ENCODE results near the gene RNF25.

The RNF25 gene

DNA sequence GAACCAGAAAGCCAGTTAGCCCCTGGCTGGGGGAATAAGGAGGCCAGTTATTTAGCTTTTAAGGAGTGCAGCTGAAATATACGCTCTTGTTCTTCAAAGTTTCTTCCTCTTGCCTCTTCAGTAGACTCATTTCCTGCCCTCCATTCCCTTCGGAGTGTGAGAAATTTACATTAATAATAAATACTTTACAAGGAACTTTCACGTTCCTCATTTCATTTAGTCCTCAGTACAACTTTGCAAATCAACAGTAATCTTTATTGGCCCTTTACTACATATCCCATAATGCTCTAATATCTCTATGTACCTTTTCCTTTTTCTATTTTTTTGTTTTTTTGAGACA lies 48.5 kb downstream of the RNF25 start:
- TF ChIP-seq, protein P1, sequence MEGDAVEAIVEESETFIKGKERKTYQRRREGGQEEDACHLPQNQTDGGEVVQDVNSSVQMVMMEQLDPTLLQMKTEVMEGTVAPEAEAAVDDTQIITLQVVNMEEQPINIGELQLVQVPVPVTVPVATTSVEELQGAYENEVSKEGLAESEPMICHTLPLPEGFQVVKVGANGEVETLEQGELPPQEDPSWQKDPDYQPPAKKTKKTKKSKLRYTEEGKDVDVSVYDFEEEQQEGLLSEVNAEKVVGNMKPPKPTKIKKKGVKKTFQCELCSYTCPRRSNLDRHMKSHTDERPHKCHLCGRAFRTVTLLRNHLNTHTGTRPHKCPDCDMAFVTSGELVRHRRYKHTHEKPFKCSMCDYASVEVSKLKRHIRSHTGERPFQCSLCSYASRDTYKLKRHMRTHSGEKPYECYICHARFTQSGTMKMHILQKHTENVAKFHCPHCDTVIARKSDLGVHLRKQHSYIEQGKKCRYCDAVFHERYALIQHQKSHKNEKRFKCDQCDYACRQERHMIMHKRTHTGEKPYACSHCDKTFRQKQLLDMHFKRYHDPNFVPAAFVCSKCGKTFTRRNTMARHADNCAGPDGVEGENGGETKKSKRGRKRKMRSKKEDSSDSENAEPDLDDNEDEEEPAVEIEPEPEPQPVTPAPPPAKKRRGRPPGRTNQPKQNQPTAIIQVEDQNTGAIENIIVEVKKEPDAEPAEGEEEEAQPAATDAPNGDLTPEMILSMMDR (IDR thresholded peaks at IDR 0.05): no peak
- no peak for DNase-seq
- intact Hi-C loops (cut with DNase I; ENCODE audit: low total_unique reads): no loop called here
- Histone ChIP-seq H3K27ac (no peak overlapping the region), H3K4me3 (no peak overlapping the region), H3K27me3 (no peaks in the 10 kb centered on the region), H3K9me3 (no peaks in the 10 kb centered on the region), H3K36me3 (no peaks in the 10 kb centered on the region), H3K4me1 (no peaks in the 10 kb centered on the region)

GRCh38 chr2:218622606-218623365 lies 49.0 kb downstream of the RNF25 start:
- Histone ChIP-seq H3K27me3 (no peaks in the 10 kb centered on the region), H3K36me3 (no peaks in the 10 kb centered on the region), H3K4me3 (no peak overlapping the region), H3K9me3 (no peaks in the 10 kb centered on the region), H3K4me1 (no peaks in the 10 kb centered on the region), H3K27ac (no peak overlapping the region)
- no peak for DNase-seq
- intact Hi-C loops (cut with DNase I; ENCODE audit: low total_unique reads): no loop called here
- TF ChIP-seq, protein P1 (IDR thresholded peaks at IDR 0.05): no peak

DNA sequence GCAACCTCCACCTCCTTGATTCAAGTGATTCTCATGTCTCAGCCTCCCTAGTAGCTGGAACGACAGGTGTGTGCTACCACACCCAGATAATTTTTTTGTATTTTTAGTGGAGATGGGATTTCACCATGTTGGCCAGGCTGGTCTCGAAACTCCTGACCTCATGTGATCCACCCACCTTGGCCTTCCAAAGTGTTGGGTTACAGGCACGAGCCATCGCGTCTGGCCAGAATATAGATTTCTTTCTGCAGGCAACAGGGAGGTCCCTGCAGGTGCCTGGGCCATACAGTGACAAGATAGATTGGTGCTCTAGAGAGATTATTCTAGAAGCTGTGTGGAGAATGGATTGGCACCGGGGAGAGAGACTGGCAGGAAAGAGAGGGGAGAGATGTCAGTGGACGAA lies 50.8 kb downstream of the RNF25 start:
- no peaks in the 10 kb centered on the region for H3K9me3 ChIP-seq
- H3K27me3 ChIP-seq: no peaks in the 10 kb centered on the region
- intact Hi-C loops (cut with DNase I; ENCODE audit: low total_unique reads): no loop called here
- no peak overlapping the region for H3K4me3 ChIP-seq
- TF ChIP-seq, protein P1 (IDR thresholded peaks at IDR 0.05): no peak
- no peak for DNase-seq
- no peak overlapping the region for H3K27ac ChIP-seq
- H3K4me1 ChIP-seq: no peaks in the 10 kb centered on the region
- no peaks in the 10 kb centered on the region for H3K36me3 ChIP-seq

- intact Hi-C loops (cut with DNase I; ENCODE audit: low total_unique reads): no loop called here
- Histone ChIP-seq H3K9me3 (no peaks in the 10 kb centered on the region), H3K4me1 (no peaks in the 10 kb centered on the region), H3K4me3 (no peak overlapping the region), H3K27ac (no peak overlapping the region), H3K36me3 (peaks cover 0 to 4% (median 0%) of the 10 kb centered on the region in 3 donors), H3K27me3 (no peaks in the 10 kb centered on the region)
- TF ChIP-seq, protein P1 (IDR thresholded peaks at IDR 0.05): no peak
- DNase-seq: no peak
Measured at GRCh38 chr2:218618102-218618860, 53.5 kb downstream of the RNF25 start.

- H3K4me3 ChIP-seq: no peak overlapping the region
- TF ChIP-seq, protein P1 (IDR thresholded peaks at IDR 0.05): no peak
- intact Hi-C loops (cut with DNase I; ENCODE audit: low total_unique reads): no loop called here
- H3K4me1 ChIP-seq: no peaks in the 10 kb centered on the region
- DNase-seq: no peak
- H3K27ac ChIP-seq: no peak overlapping the region
- no peaks in the 10 kb centered on the region for H3K27me3 ChIP-seq
- peaks cover 0 to 4% (median 0%) of the 10 kb centered on the region in 3 donors for H3K36me3 ChIP-seq
- no peaks in the 10 kb centered on the region for H3K9me3 ChIP-seq
Measured at GRCh38 chr2:218615868-218616315, 55.9 kb downstream of the RNF25 start.

All from tibial artery (tissue), 4 donors.